GM12878 (cell line): Measurements from ENCODE around the gene DCDC1. TPM values are rescaled to one million over a fixed set of nuclear protein-coding genes. Genes with fewer than 3 reads are reported as not detected.

ENCODE experiments used
- ATAC-seq: fragments of 200-7000 bp; cut with Tn5 transposase; 3 replicates; pipeline ENCODE4 v1.9.1; 2020; ENCODE audit warnings: mild to moderate bottlenecking, moderate library complexity
- BruUV-seq: library from RNA; stranded (reverse); fragments of 400-500 nt; replicated peaks from 2 replicates; lab custom pipeline; 2021; lab: Mats Ljungman, UMichigan
- CTCF ChIA-PET: fragments of 300-600 bp; sonication (Branson Sonifier 250); formaldehyde crosslinking; extraction: SDS; loops from one replicate; lab custom pipeline; 2021; ENCODE audit warnings: inconsistent platforms; lab: Yijun Ruan, JAX
- POLR2A ChIA-PET: fragments of 350-600 bp; formaldehyde crosslinking; extraction: SDS; loops from one replicate; lab custom pipeline; 2021; ENCODE audit warnings: inconsistent platforms; lab: Charles Lee
- RAD21 ChIA-PET: fragments of 300-600 bp; sonication (Branson Sonifier 250); formaldehyde crosslinking; loops from one replicate; lab custom pipeline; 2023; ENCODE audit warnings: antibody characterized with exemption; ENCODE audit not compliant: unreplicated experiment; lab: Charles Lee
- SMC1A ChIA-PET: fragments of 300-600 bp; sonication (Branson Sonifier 250); formaldehyde crosslinking; loops from one replicate; lab custom pipeline; 2023; ENCODE audit not compliant: unreplicated experiment, uncharacterized antibody; lab: Charles Lee
- DNase-seq: peaks from one replicate; pipeline ENCODE4 v3.0.0-alpha.2; 2011; ENCODE audit warnings: low read depth, low spot score
- FAIRE-seq: peaks from 3 replicates; lab custom pipeline; 2011; peaks lifted over from hg19 to GRCh38; lab: Jason Lieb, UNC
- H2AFZ ChIP-seq: 2 replicates; pipeline ENCODE4 v1.6.0; 2011; ENCODE audit warnings: low read depth, low read length, control low read depth; ENCODE audit not compliant: control insufficient read depth
- H3K27ac ChIP-seq: 2 replicates; pipeline ENCODE4 v1.5.1; 2011; ENCODE audit warnings: control low read depth; ENCODE audit not compliant: control insufficient read depth, insufficient read depth
- H3K27me3 ChIP-seq, 2 experiments: replicated peaks in 1 of 2; 2 replicates each; pipeline versions ENCODE4 v1.6.0 to v1.6.1; 2011; ENCODE audit warnings: low read length in 1 of 2; ENCODE audit not compliant: control insufficient read depth in 2 of 2, insufficient read depth in 2 of 2
- H3K36me3 ChIP-seq, 2 experiments: 2 replicates each; pipeline ENCODE4 v1.5.1; 2011; ENCODE audit warnings: low read length in 1 of 2; ENCODE audit not compliant: control insufficient read depth in 2 of 2, insufficient read depth in 2 of 2
- H3K4me1 ChIP-seq: 2 replicates; pipeline ENCODE4 v1.6.1; 2011; ENCODE audit warnings: mild to moderate bottlenecking, low read length, moderate library complexity, mixed read lengths; ENCODE audit not compliant: control insufficient read depth, insufficient read depth
- H3K4me2 ChIP-seq: 2 replicates; pipeline ENCODE4 v1.6.0; 2011; ENCODE audit warnings: control low read depth; ENCODE audit not compliant: control insufficient read depth, insufficient read depth
- H3K4me3 ChIP-seq: fragments of 200-600 bp; sonication (generic); 2 replicates; pipeline ENCODE4 v1.5.1; 2016
- H3K79me2 ChIP-seq: 2 replicates; pipeline ENCODE4 v1.6.0; 2011; ENCODE audit warnings: low read length; ENCODE audit not compliant: control insufficient read depth, insufficient read depth
- H3K9ac ChIP-seq: 2 replicates; pipeline ENCODE4 v1.8.0; 2011; ENCODE audit warnings: low read length, control low read depth, mixed read lengths; ENCODE audit not compliant: control insufficient read depth, insufficient read depth
- H3K9me3 ChIP-seq: replicated peaks from 3 replicates; pipeline ENCODE4 v1.5.1; 2011; ENCODE audit warnings: mild to moderate bottlenecking, low read length; ENCODE audit not compliant: control insufficient read depth, insufficient read depth
- H4K20me1 ChIP-seq: 2 replicates; pipeline ENCODE4 v1.6.0; 2011; ENCODE audit not compliant: control insufficient read depth, insufficient read depth
- ATF3 ChIP-seq: IDR thresholded peaks from 2 replicates; pipeline ENCODE4 v1.6.1; 2011; ENCODE audit warnings: low read depth, mild to moderate bottlenecking, low read length, moderate library complexity, borderline replicate concordance; ENCODE audit errors: extremely low read depth
- CUX1 ChIP-seq: IDR thresholded peaks from 2 replicates; pipeline ENCODE4 v1.6.1; 2012; ENCODE audit warnings: improper control_type of control experiment, low read depth, low read length; ENCODE audit not compliant: insufficient replicate concordance
- ESRRA ChIP-seq: IDR thresholded peaks from 2 replicates; pipeline ENCODE4 v1.6.1; 2012; ENCODE audit warnings: mild to moderate bottlenecking, low read length, improper control_type of control experiment
- PRDM15 ChIP-seq: fragments of 450-650 bp; formaldehyde crosslinking; IDR thresholded peaks from 2 replicates; pipeline ENCODE4 v1.4.0; 2020; ENCODE audit warnings: mild to moderate bottlenecking, moderate library complexity
- ZNF592 ChIP-seq: fragments of 450-650 bp; IDR thresholded peaks from 2 replicates; pipeline ENCODE4 v1.6.1; 2017; ENCODE audit warnings: mild to moderate bottlenecking, moderate library complexity
- WGBS: methylation state at CpG from one replicate; pipeline ENCODE4 v1.1.6; 2016; ENCODE audit warnings: low lambda C conversion rate; ENCODE audit not compliant: insufficient replicate concordance, insufficient coverage; ENCODE audit errors: missing lambda C conversion rate; 5-methylcytosine and 5-hydroxymethylcytosine counted together
- in situ Hi-C: fragments of 300-500 bp; cut with MboI; formaldehyde crosslinking; loops from 9 replicates; pipeline ENCODE4 v1.14.3; 2018; ENCODE audit warnings: mixed read lengths
- intact Hi-C: fragments of 100-400 bp; cut with micrococcal nuclease; formaldehyde crosslinking; loops from one replicate; pipeline ENCODE4 v1.14.2; 2022; ENCODE audit not compliant: unreplicated experiment
- polyA plus RNA-seq, 11 experiments: library from polyadenylated mRNA; depleted of rRNA in 4 of 11; unstranded in 6 of 11; stranded (reverse) in 5 of 11; fragments of >200 nt; fragmentation: Nextera tagmentation in 4 of 11; fragmentation: Illumina TruSeq in 1 of 11; extraction: Ambion mirVana in 4 of 11; extraction: Trizol in 1 of 11; gene quantifications; 1 replicate in 1 of 11; 2 replicates in 10 of 11; pipeline versions ENCODE4 v1.2.1 to v1.2.3, GENCODE V29; 2011 to 2016; ENCODE audit warnings: inconsistent platforms in 2 of 11, missing spikeins in 2 of 11, low read depth in 1 of 11
- total RNA-seq, 4 experiments: library from RNA; depleted of rRNA in 3 of 4; stranded (reverse); fragments of >200 nt in 3 of 4; fragmentation: Illumina TruSeq in 1 of 4; extraction: Trizol in 1 of 4; gene quantifications; 2 replicates each; pipeline versions ENCODE4 v1.2.1 to v1.2.3, GENCODE V29; 2013 to 2021

The DCDC1 gene
- total and polyA plus RNA-seq, 10 of the 15 experiments (the other 5 are each of a cell fraction or from before 2014, with no cell fraction given) = not detected

GRCh38 chr11:30823119-30823518 lies 546.4 kb downstream of the DCDC1 start:
- RAD21 ChIA-PET = no interaction called here

More at GRCh38 chr11:30823119-30823518, 546.4 kb downstream of the DCDC1 start:
- ATAC-seq (no peak), FAIRE-seq (no peak), DNase-seq (no peak)
- ChIA-PET CTCF (interaction anchor here (1.4 kb wide), 1 partner anchor 10 kb away, joined by 3 read pairs; no protein-coding TSS in a partner anchor), POLR2A (no interaction called here), SMC1A (interaction anchor here (0.5 to 0.9 kb wide), 2 partner anchors 11 to 14 kb away, joined by 3 read pairs; no protein-coding TSS in a partner anchor)
- Histone ChIP-seq H3K27ac (no peak overlapping the region), H3K27me3 (no peaks in the 10 kb centered on the region), H3K9ac (no peak overlapping the region), H3K4me1 (no peaks in the 10 kb centered on the region), H3K4me2 (no peak overlapping the region), H3K4me3 (no peak overlapping the region), H3K9me3 (no peaks in the 10 kb centered on the region), H2AFZ (no peak overlapping the region), H3K36me3 (no peaks in the 10 kb centered on the region), H4K20me1 (no peaks in the 10 kb centered on the region), H3K79me2 (no peaks in the 10 kb centered on the region)
- 31% methylated on average over 1 of the region's 1 CpG for WGBS
- BruUV-seq = no TSS peak
- intact Hi-C loops (no loop called here), in situ Hi-C loops (no loop called here)
- TF ChIP-seq PRDM15 (CRISPR knock-in tag) (no peak), ESRRA (no peak), ATF3 (no peak), CUX1 (no peak), ZNF592 (no peak)
